Naive thymus-derived CD8-positive, alpha-beta T cell (primary cell): ENCODE measurements around the gene SIAH3. TPM values are rescaled to one million over a fixed set of nuclear protein-coding genes. Genes with fewer than 3 reads are reported as not detected.
"Not testable (repeated sequence)": the region's sequence is repeated elsewhere in the genome, so short reads cannot be mapped to it uniquely, and the experiment has no call there.

Experiments
- ATAC-seq, 2 donors: fragments of 150-1000 bp; cut with Tn5 transposase in 1 of 2; sonication (Bioruptor Pico), chemical (Tn5 transposase) in 1 of 2; 1 replicate in 1 of 2; 2 replicates in 1 of 2; pipeline ENCODE4 v1.10.0; 2021; ENCODE audit warnings: mild to moderate bottlenecking in 2 of 2, moderate library complexity in 2 of 2
- POLR2A ChIA-PET: fragments of 350-600 bp; sonication (Branson Sonifier 250); formaldehyde crosslinking; loops from one replicate; lab custom pipeline; 2021; ENCODE audit warnings: antibody characterized with exemption; lab: Charles Lee
- DNase-seq, 10 donors: peaks; one replicate each; pipeline versions ENCODE4 v3.0.0 to v3.0.0-alpha.2; 2020 to 2022
- H3K27ac Mint-ChIP-seq, 10 donors: one replicate each; pipeline ENCODE4 v1.8.0; 2020 to 2022; ENCODE audit warnings: mild to moderate bottlenecking in 10 of 10, mixed read lengths in 10 of 10, moderate library complexity in 4 of 10, inconsistent platforms in 1 of 10
- H3K27me3 Mint-ChIP-seq, 5 donors: one replicate each; pipeline ENCODE4 v1.8.0; 2021 to 2022; ENCODE audit warnings: mixed read lengths in 5 of 5
- H3K36me3 Mint-ChIP-seq, 3 donors: one replicate each; pipeline ENCODE4 v1.8.0; 2020 to 2022; ENCODE audit warnings: mixed read lengths in 3 of 3, mild to moderate bottlenecking in 2 of 3, inconsistent platforms in 1 of 3
- H3K4me1 Mint-ChIP-seq, 4 donors: one replicate each; pipeline ENCODE4 v1.8.0; 2021 to 2022; ENCODE audit warnings: mixed read lengths in 4 of 4
- H3K4me3 Mint-ChIP-seq, 10 donors: one replicate each; pipeline ENCODE4 v1.8.0; 2020 to 2022; ENCODE audit warnings: mild to moderate bottlenecking in 10 of 10, mixed read lengths in 10 of 10, moderate library complexity in 6 of 10, inconsistent platforms in 1 of 10
- H3K9me3 Mint-ChIP-seq, 9 donors: one replicate each; pipeline ENCODE4 v1.8.0; 2020 to 2022; ENCODE audit warnings: mixed read lengths in 9 of 9, mild to moderate bottlenecking in 3 of 9, inconsistent platforms in 1 of 9, moderate library complexity in 1 of 9
- polyA plus RNA-seq, 3 donors: library from polyadenylated mRNA; unstranded; fragments of 300-500 nt; fragmentation: Illumina TruSeq; gene quantifications; one replicate each; pipeline ENCODE4 v1.2.3, GENCODE V29; 2021
- total RNA-seq, 8 experiments: library from RNA in 2 of 8; stranded (reverse) in 2 of 8; gene quantifications; one replicate each; pipeline ENCODE4 v1.2.3 and lab custom pipeline; 2021 to 2026

The SIAH3 gene
- total and polyA plus RNA-seq, 5 experiments from 2014 or later = 0.06 to 3.9 (median 3.7) TPM; not detected in 2

GRCh38 chr13:45768656-45769479 is 82.7 kb downstream of the SIAH3 start:
- Mint-ChIP-seq H3K4me1 (peaks cover 4 to 7% (median 5%) of the 10 kb centered on the region in 4 donors), H3K4me3 (no peak overlapping the region), H3K9me3 (peaks cover 0 to 3% (median 0%) of the 10 kb centered on the region in 9 donors), H3K27ac (no peak overlapping the region), H3K36me3 (no peaks in the 10 kb centered on the region), H3K27me3 (peaks cover 0 to 3% (median 0%) of the 10 kb centered on the region in 5 donors)
- POLR2A ChIA-PET = no interaction called here
- DNase-seq = no peak
- ATAC-seq = no peak

- Mint-ChIP-seq H3K4me1 (peaks cover 4 to 9% (median 5%) of the 10 kb centered on the region in 4 donors), H3K36me3 (no peaks in the 10 kb centered on the region), H3K27ac (no peak overlapping the region), H3K9me3 (peaks cover 0 to 2% (median 0%) of the 10 kb centered on the region in 9 donors), H3K27me3 (peaks cover 1 to 13% (median 6%) of the 10 kb centered on the region in 5 donors), H3K4me3 (no peak overlapping the region)
- POLR2A ChIA-PET = no interaction called here
- no peak for ATAC-seq
- no peak for DNase-seq
Measured at GRCh38 chr13:45765464-45765863, 86.1 kb downstream of the SIAH3 start.

GRCh38 chr13:45763419-45763818 is 88.1 kb downstream of the SIAH3 start:
- peaks cover 1 to 6% (median 2%) of the 10 kb centered on the region in 4 donors for H3K4me1 Mint-ChIP-seq
- no peaks in the 10 kb centered on the region for H3K36me3 Mint-ChIP-seq
- no peak overlapping the region for H3K27ac Mint-ChIP-seq
- ATAC-seq (no peak), DNase-seq (no peak)
- POLR2A ChIA-PET = no interaction called here
- H3K4me3 Mint-ChIP-seq = no peak overlapping the region
- peaks cover 0 to 6% (median 3%) of the 10 kb centered on the region in 9 donors for H3K9me3 Mint-ChIP-seq
- H3K27me3 Mint-ChIP-seq = peaks cover 1 to 13% (median 6%) of the 10 kb centered on the region in 5 donors

DNA sequence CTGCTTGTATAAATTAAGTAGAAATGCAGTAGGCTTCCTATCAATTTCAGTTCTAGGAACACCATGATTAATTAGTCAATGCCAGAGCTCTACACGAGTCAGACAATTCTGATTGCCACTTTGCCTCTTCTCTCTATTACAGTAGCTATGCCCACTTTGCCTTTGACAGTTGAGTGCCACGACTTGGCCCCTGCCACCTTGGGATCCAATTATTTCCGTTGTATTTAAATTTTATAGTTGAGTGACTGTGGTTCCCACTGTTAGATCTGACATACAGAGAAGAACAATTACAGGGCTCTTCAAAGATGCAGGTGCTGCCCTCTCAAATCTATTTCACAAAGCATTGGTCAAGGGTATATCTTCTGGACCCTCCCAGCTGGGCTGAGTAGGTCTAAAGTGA is 94.0 kb downstream of the SIAH3 start:
- H3K36me3 Mint-ChIP-seq = peaks cover 0 to 14% (median 9%) of the 10 kb centered on the region in 3 donors
- H3K4me1 Mint-ChIP-seq, H3K27me3 Mint-ChIP-seq, ATAC-seq, H3K27ac Mint-ChIP-seq, POLR2A ChIA-PET, DNase-seq, H3K4me3 Mint-ChIP-seq: not testable (repeated sequence)
- peaks cover 3 to 23% (median 14%) of the 10 kb centered on the region in 9 donors for H3K9me3 Mint-ChIP-seq

DNA sequence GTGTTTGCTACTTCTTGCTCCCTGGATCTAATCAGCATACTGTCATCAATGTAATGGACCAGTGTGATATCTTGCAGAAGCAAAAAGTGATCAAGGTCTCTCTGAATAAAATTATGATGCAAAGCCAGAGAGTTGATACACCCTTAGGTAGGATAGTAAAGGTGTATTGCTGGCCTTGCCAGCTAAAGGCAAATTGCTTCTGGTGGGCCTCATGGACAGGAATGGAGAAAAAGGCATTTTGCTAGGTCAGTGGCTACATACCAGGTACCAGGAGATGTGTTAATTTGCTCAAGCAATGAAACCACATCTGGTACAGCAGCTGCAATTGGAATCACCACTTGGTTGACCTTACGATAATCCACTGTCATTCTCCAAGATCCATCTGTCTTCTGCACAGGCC is 95.1 kb downstream of the SIAH3 start:
- Mint-ChIP-seq H3K9me3 (peaks cover 3 to 25% (median 14%) of the 10 kb centered on the region in 9 donors), H3K36me3 (peaks cover 0 to 14% (median 9%) of the 10 kb centered on the region in 3 donors)
- ATAC-seq, H3K27me3 Mint-ChIP-seq, H3K4me1 Mint-ChIP-seq, POLR2A ChIA-PET, H3K27ac Mint-ChIP-seq, H3K4me3 Mint-ChIP-seq, DNase-seq: not testable (repeated sequence)

DNA sequence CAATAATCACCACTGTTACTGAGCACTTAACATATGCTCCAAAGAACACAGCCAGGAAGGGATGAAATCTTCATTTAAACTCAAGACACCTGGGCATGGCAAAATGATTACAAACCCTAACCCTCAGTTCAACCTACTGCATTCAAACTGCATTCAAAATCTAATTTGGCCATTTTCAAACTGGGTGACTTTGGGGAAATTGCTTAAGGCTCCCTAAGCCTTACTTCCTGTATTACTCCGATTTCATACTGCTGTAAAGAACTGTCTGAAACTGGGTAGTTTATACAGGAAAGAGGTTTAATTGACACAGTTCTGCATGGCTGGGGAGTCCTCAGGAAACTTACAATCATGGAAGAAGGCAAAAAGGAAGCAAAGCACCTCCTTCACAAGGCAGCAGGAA is 99.0 kb downstream of the SIAH3 start:
- no peak for ATAC-seq
- peaks cover 0 to 13% (median 2%) of the 10 kb centered on the region in 9 donors for H3K9me3 Mint-ChIP-seq
- POLR2A ChIA-PET = no interaction called here
- no peak for DNase-seq
- no peak overlapping the region for H3K4me3 Mint-ChIP-seq
- H3K4me1 Mint-ChIP-seq = no peaks in the 10 kb centered on the region
- H3K27ac Mint-ChIP-seq = no peak overlapping the region
- H3K27me3 Mint-ChIP-seq = peaks cover 0 to 2% (median 0%) of the 10 kb centered on the region in 5 donors
- H3K36me3 Mint-ChIP-seq = peaks cover 0 to 6% (median 1%) of the 10 kb centered on the region in 3 donors

DNA sequence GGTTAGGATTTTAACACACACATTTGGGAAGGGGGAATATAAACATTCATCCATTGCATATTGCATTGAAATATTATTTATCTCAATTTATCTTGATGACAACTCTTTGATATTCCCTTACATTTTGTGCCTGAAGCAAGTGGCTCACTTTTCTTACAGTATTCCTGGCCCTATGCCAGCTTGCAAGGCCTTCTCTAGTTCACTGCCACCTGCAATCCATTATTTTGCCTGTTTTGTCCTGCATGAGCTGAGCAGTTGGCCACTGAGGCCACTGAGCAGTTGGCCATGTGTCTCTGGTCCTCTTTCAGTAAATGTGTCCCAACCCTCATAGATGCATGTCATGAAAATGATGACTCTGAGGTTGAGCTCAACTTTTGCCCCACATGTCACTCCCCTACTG is 99.7 kb downstream of the SIAH3 start:
- peaks cover 0 to 10% (median 0%) of the 10 kb centered on the region in 9 donors for H3K9me3 Mint-ChIP-seq
- no peak for ATAC-seq
- no peaks in the 10 kb centered on the region for H3K4me1 Mint-ChIP-seq
- POLR2A ChIA-PET = no interaction called here
- peaks cover 0 to 2% (median 0%) of the 10 kb centered on the region in 5 donors for H3K27me3 Mint-ChIP-seq
- H3K36me3 Mint-ChIP-seq = peaks cover 0 to 4% (median 0%) of the 10 kb centered on the region in 3 donors
- H3K27ac Mint-ChIP-seq = no peak overlapping the region
- DNase-seq = no peak
- no peak overlapping the region for H3K4me3 Mint-ChIP-seq

DNA sequence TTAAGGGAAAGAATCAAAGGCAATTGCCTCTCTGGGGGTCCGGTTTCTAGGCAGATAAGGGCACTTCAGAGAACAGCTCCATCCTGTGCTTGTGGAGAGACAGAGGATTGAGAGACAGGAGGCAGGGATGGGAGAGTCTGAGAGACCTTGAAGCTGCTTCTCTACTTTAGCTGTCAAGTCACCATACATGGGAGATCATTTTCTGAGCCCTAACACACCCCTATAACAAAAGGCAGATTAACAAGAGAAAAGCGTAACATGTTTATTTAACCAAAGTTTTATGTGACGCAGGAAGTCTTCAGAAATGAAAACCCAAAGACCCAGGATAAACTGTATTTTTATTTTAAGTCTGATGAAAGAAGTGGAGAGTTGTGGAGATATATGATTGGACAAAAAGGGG is 101.0 kb downstream of the SIAH3 start:
- H3K9me3 Mint-ChIP-seq = peaks cover 0 to 10% (median 0%) of the 10 kb centered on the region in 9 donors
- DNase-seq (no peak), ATAC-seq (no peak)
- POLR2A ChIA-PET = no interaction called here
- no peak overlapping the region for H3K4me3 Mint-ChIP-seq
- no peak overlapping the region for H3K27ac Mint-ChIP-seq
- H3K36me3 Mint-ChIP-seq = peaks cover 0 to 3% (median 0%) of the 10 kb centered on the region in 3 donors
- peaks cover 0 to 2% (median 0%) of the 10 kb centered on the region in 5 donors for H3K27me3 Mint-ChIP-seq
- H3K4me1 Mint-ChIP-seq = no peaks in the 10 kb centered on the region

- no peak for ATAC-seq
- Mint-ChIP-seq H3K27me3 (peaks cover 0 to 2% (median 0%) of the 10 kb centered on the region in 5 donors), H3K9me3 (peaks cover 0 to 10% (median 0%) of the 10 kb centered on the region in 9 donors), H3K4me3 (no peak overlapping the region), H3K27ac (no peak overlapping the region), H3K4me1 (no peaks in the 10 kb centered on the region), H3K36me3 (no peaks in the 10 kb centered on the region)
- POLR2A ChIA-PET = no interaction called here
- DNase-seq = no peak
Measured at GRCh38 chr13:45748941-45749759, 102.4 kb downstream of the SIAH3 start.

- DNase-seq (no peak), ATAC-seq (no peak)
- H3K36me3 Mint-ChIP-seq = no peaks in the 10 kb centered on the region
- no peak overlapping the region for H3K4me3 Mint-ChIP-seq
- no peak overlapping the region for H3K27ac Mint-ChIP-seq
- H3K9me3 Mint-ChIP-seq = peaks cover 0 to 3% (median 0%) of the 10 kb centered on the region in 9 donors
- H3K4me1 Mint-ChIP-seq = no peaks in the 10 kb centered on the region
- POLR2A ChIA-PET = no interaction called here
- H3K27me3 Mint-ChIP-seq = peaks cover 0 to 6% (median 2%) of the 10 kb centered on the region in 5 donors
Measured at GRCh38 chr13:45747071-45747470, 104.5 kb downstream of the SIAH3 start.

DNA sequence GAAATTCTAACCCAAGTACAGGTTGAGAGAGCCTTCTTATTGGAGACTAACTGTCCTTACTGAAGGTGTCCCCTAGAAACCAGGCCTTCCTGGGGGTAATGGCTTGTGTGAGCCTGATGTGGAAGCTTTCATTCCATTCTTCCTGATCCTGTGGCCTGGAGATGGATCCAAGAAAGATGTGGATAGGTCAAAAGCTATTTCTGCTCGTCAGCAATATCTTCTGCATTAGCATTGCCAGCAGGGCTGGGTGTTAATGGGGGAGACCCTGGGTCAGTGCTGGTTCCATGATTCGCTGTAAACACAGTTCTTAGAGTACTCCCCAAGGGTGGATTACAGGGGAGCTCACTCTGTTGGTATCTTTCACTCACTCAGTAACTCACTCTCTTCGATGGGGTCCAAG is 106.6 kb downstream of the SIAH3 start:
- peaks cover 0 to 6% (median 2%) of the 10 kb centered on the region in 5 donors for H3K27me3 Mint-ChIP-seq
- H3K4me3 Mint-ChIP-seq = no peak overlapping the region
- DNase-seq (no peak), ATAC-seq (no peak)
- peaks cover 0 to 2% (median 0%) of the 10 kb centered on the region in 4 donors for H3K4me1 Mint-ChIP-seq
- H3K36me3 Mint-ChIP-seq = no peaks in the 10 kb centered on the region
- H3K27ac Mint-ChIP-seq = no peak overlapping the region
- POLR2A ChIA-PET = no interaction called here
- peaks cover 0 to under 1% (median 0%) of the 10 kb centered on the region in 9 donors for H3K9me3 Mint-ChIP-seq

- peaks cover 0 to 2% (median 0%) of the 10 kb centered on the region in 4 donors for H3K4me1 Mint-ChIP-seq
- H3K4me3 Mint-ChIP-seq = no peak overlapping the region
- no peaks in the 10 kb centered on the region for H3K36me3 Mint-ChIP-seq
- ATAC-seq (no peak), DNase-seq (no peak)
- H3K27ac Mint-ChIP-seq = no peak overlapping the region
- H3K9me3 Mint-ChIP-seq = peaks cover 0 to 2% (median 0%) of the 10 kb centered on the region in 9 donors
- H3K27me3 Mint-ChIP-seq = peaks cover 0 to 6% (median 0%) of the 10 kb centered on the region in 5 donors
- POLR2A ChIA-PET = no interaction called here
Measured at GRCh38 chr13:45742985-45743384, 108.6 kb downstream of the SIAH3 start.
